GM19324 (cell line): ENCODE results near the gene WAPL.

Experiments
- ATAC-seq: cut with Tn5 transposase; IDR thresholded peaks from one replicate; pipeline ENCODE4 v1.9.1; 2021; ENCODE audit warnings: mild to moderate bottlenecking, moderate library complexity; ENCODE audit not compliant: unreplicated experiment, low FRiP score

The WAPL gene

DNA sequence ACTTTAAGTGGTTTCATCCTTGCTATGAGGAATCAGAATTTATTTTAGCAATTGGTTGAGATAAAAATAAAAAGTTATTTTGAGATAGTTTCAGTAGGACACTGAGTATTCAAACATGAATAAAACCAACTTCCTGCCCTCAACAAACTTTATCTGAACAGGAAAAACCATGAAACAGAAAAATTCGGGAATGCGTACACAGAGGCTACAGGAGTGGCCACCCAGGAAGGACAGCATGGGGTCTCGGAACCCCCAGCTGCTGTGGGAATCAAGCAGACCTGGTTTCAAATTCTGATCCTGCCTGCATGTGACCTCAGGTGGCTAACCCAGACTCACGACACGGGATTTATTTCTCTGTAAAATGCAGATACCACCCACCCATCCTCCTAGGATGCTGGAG lies 106.0 kb downstream of the WAPL start:
- ATAC-seq = no peak

DNA sequence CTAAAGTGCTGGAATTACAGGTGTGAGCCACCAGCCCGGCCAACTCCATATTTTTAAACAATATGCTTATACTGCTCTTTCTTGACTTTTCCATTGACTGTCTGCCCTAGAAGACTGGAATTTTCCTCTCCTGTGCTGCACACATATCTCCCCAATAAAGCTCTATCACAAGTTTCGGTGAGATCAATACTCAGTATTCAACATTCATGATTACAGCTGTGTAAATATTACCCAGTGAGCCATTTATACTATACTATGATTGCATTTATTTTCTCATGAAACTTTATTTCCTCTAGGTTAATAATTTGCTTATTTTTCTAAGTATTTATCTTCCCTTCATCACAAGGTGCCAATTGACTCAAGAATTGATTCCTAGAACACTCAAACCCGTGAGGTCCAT lies 106.5 kb downstream of the WAPL start:
- ATAC-seq = no peak

- peak; percentile 65 for ATAC-seq
Observed at GRCh38 chr10:86413046-86413728, 108.4 kb downstream of the WAPL start.

- ATAC-seq = no peak
Observed at GRCh38 chr10:86411852-86412560, 109.6 kb downstream of the WAPL start.

- no peak for ATAC-seq
Observed at GRCh38 chr10:86411281-86411841, 110.2 kb downstream of the WAPL start.

GRCh38 chr10:86410542-86411124 lies 111.0 kb downstream of the WAPL start:
- ATAC-seq = no peak

GRCh38 chr10:86409183-86409582 lies 112.4 kb downstream of the WAPL start:
- no peak for ATAC-seq

DNA sequence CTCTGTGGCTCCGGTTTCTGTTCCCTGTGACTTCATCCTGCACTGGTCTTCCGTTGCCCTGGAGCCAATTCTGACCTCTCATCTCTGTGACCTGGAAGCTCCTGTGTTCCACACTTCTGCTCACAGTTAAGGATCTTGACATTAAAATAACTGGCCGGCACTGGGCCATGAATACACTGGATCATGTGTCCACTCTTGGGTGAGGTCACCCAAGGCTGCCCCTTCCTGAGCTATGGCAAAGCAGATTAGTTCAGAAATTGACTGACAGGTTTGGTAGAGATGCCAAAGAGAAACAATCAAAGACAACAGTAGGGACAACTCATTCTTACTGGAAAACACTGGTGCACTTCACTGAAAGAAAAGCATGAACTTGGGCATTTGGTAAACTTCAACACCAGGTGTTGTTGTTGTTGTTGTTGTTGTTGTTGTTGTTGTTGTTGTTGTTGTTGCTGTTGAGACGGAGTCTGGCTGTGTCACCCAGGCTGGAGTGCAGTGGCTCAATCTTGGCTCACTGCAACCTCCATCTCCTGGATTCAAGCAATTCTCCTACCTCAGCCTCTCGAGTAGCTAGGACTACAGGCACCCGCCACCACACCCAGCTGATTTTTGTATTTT lies 118.3 kb downstream of the WAPL start:
- ATAC-seq = no peak

- ATAC-seq = no peak
Observed at GRCh38 chr10:86402283-86402941, 119.2 kb downstream of the WAPL start.

DNA sequence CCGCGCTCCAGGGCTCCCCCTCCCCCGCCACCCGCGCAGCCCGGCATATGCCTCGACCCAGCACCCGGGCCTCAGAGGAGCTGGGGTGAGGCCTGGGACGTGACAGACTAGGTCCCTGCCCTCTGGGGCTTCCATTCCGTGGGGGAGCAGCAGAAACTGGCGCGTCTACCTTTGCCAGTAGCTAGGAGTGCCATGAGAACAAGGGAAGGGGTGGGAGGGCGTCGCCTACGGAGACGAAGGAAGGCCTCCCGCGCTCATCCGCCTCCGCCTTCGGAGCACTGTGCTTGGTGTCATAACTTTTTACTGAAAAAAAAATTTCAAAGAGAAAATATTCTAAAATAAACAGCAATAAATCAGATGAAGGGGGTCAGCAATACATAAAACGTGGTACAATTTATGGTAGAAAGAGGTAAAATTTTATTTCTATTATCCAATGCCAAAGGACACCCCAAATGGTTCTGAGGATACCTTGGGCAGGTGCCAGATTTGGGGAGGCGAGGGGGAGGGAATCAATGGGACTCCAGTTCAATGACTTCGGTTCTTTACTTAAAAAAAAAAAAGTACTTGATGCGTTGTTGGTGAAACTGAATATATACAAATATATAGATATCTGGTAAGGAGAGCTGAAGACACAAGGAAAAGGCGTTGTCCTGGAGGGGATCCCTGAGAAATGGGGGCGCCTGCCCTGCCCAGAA lies 119.9 kb downstream of the WAPL start:
- no peak for ATAC-seq

DNA sequence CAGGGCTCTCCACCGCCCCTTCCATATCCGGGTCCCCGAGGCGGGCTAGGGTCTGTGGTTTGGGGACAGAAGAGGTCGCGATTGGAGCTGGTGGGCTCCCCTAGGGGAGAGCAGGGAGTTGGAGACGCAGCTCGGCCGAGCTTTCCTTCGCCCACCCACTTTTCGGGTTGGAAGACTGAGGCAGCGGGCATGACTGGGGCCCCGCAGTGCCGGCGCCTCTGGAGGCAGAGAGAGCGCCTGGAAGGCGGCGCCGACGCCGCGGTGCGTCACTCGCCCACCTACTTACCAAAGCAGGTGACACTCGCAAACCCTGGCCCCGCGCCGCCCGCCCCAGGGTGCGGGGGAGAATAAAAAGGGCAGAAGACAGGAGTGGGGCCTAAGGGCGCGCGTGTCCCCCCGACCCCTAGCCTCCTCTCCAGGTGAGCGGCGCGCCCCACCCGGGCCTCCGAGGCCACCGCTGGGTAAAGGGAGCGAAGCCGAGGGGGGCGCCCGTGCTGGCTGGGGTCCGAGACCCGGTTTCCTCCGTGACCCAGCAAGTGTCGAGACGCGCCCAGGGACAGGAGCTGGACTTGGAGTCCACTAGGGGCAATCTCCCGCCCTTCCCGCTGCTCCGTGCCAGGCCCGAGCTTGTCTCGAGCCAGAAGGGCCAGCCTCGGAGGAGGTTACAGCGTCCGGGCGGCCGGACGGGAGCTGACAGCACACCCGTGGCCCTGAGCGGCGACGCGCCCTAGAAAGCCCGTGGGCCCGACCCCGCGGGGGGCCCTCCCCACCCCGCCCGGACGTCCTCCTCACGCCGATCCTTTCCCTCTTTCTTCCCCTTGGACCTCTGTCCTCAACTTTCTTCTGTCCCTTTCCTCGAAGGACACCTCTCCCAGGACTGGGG lies 120.6 kb downstream of the WAPL start:
- ATAC-seq = peak; percentile 39

GRCh38 chr10:86399879-86400704 lies 121.5 kb downstream of the WAPL start:
- peak; percentile 92 for ATAC-seq

DNA sequence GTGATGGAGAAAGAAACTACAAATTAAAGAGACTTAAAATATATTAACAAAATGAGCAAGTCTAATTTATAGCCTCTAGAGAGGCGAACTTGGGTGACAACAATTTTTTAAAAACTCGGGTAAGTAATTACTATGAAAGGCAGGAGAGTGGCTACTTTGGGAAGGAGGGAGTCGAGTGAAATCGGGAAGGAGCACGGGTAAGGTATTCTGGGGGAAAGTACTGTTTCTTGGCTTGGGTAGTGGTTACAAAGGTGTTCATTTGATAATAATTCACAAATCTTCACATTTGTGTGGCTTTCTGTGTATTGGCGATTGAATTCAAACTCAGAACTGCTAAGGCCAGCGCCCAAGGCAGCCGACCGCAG lies 122.1 kb downstream of the WAPL start:
- ATAC-seq = no peak

- ATAC-seq = no peak
Observed at GRCh38 chr10:86397120-86397519, 124.5 kb downstream of the WAPL start.

DNA sequence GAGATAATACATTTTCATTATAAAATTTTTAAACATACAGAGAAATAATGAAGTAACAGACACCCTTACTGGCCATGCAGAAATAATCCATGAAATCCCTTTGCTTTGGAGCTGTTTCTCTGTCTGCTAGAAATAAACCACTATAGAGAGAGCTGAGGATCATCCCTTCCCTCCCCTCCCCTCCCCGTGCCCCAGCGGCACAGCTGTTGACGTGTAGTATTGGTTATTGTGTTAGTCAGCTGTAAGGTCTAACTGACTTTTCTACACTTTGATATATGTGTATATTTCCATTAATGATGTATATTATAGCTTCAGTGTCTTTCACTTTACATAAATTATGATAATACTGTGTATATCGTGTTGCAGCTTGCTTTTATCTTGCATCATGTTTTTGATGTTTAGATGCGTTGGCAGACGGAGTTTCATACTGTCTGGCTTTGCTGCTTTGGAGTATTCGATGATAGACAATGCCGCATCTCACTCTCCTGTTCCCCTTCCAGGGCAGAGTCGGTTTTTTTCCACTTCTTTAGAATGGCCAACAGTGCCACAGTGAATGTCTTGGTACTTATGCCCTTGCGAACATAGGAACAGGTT lies 127.6 kb downstream of the WAPL start:
- ATAC-seq = no peak

GRCh38 chr10:86393362-86393761 lies 128.2 kb downstream of the WAPL start:
- no peak for ATAC-seq

- ATAC-seq = no peak
Observed at GRCh38 chr10:86392723-86393094, 128.9 kb downstream of the WAPL start.
